ENCODE measurements around the gene CD96.

GRCh38 chr3:111668888-111669488 lies 127.0 kb downstream of the CD96 start:
- TF ChIP-seq CTCF (IDR thresholded peaks at IDR 0.05) (peak; percentile 63 to 81 (median 70)), POLR2AphosphoS5 (IDR thresholded peaks at IDR 0.05) (no peak), POLR2A (IDR thresholded peaks at IDR 0.05) (no peak)
